MM.1S (cell line): ENCODE measurements around the gene DCLRE1A.
"Not testable (repeated sequence)": the region's sequence is repeated elsewhere in the genome, so short reads cannot be mapped to it uniquely, and the experiment has no call there.

Experiments
- DNase-seq: peaks from one replicate; pipeline ENCODE4 v3.0.0-alpha.2; 2015
- H2AFZ ChIP-seq: fragments of 300-600 bp; sonication (generic); 2 replicates; pipeline ENCODE4 v1.6.0; 2016; ENCODE audit warnings: antibody characterized with exemption, low read length
- H3F3A ChIP-seq: fragments of 300-600 bp; sonication (generic); 2 replicates; pipeline ENCODE4 v1.6.1; 2016; ENCODE audit warnings: mild to moderate bottlenecking, antibody characterized with exemption, low read length, moderate library complexity, mixed read lengths; ENCODE audit not compliant: insufficient read depth
- H3K27ac ChIP-seq: fragments of 300-600 bp; sonication (generic); 2 replicates; pipeline ENCODE4 v1.5.1; 2016; ENCODE audit warnings: mild to moderate bottlenecking, low read length
- H3K27me3 ChIP-seq: fragments of 300-600 bp; sonication (generic); replicated peaks from 2 replicates; pipeline ENCODE4 v1.6.0; 2016; ENCODE audit warnings: low read length; ENCODE audit not compliant: insufficient read depth
- H3K36me3 ChIP-seq: fragments of 300-600 bp; sonication (generic); replicated peaks from 2 replicates; pipeline ENCODE4 v1.6.1; 2016; ENCODE audit warnings: mild to moderate bottlenecking, low read length, mixed read lengths; ENCODE audit not compliant: insufficient read depth
- H3K4me1 ChIP-seq: fragments of 300-600 bp; sonication (generic); 2 replicates; pipeline ENCODE4 v1.6.1; 2016; ENCODE audit warnings: low read length, mixed read lengths
- H3K4me2 ChIP-seq: fragments of 300-600 bp; sonication (generic); 2 replicates; pipeline ENCODE4 v1.6.0; 2016; ENCODE audit warnings: low read depth, low read length
- H3K4me3 ChIP-seq: fragments of 300-600 bp; sonication (generic); 2 replicates; pipeline ENCODE4 v1.5.1; 2016; ENCODE audit warnings: low read length, mixed read lengths
- H3K79me2 ChIP-seq: fragments of 300-600 bp; sonication (generic); 2 replicates; pipeline ENCODE4 v1.6.1; 2016; ENCODE audit warnings: mixed run types, low read length, mixed read lengths
- H3K9ac ChIP-seq: fragments of 300-600 bp; sonication (generic); 2 replicates; pipeline ENCODE4 v1.6.1; 2016; ENCODE audit warnings: low read length, mixed read lengths
- H3K9me2 ChIP-seq: fragments of 300-600 bp; sonication (generic); replicated peaks from 2 replicates; pipeline ENCODE4 v1.6.1; 2016; ENCODE audit warnings: mild to moderate bottlenecking, low read length, mixed read lengths; ENCODE audit not compliant: insufficient read depth
- H3K9me3 ChIP-seq: fragments of 300-600 bp; sonication (generic); replicated peaks from 2 replicates; pipeline ENCODE4 v1.6.1; 2016; ENCODE audit warnings: mild to moderate bottlenecking, low read length, mixed read lengths; ENCODE audit not compliant: insufficient read depth
- H4K20me1 ChIP-seq: fragments of 300-600 bp; sonication (generic); 2 replicates; pipeline ENCODE4 v1.6.1; 2016; ENCODE audit warnings: mild to moderate bottlenecking, low read length, moderate library complexity, mixed read lengths; ENCODE audit not compliant: insufficient read depth
- CTCF ChIP-seq: fragments of 300-600 bp; sonication (generic); IDR thresholded peaks from 2 replicates; pipeline ENCODE4 v1.5.1; 2016; ENCODE audit warnings: antibody characterized with exemption, low read length, mixed read lengths
- EZH2 ChIP-seq: fragments of 300-600 bp; sonication (generic); optimal IDR thresholded peaks from 2 replicates; pipeline ENCODE3; 2017; ENCODE audit warnings: low read depth, mild to moderate bottlenecking, antibody characterized with exemption, low read length, mixed read lengths
- EZH2phosphoT487 ChIP-seq: fragments of 300-600 bp; sonication (generic); IDR thresholded peaks from 2 replicates; pipeline ENCODE4 v1.6.1; 2018; ENCODE audit warnings: antibody characterized with exemption, low read length

DCLRE1A gene

GRCh38 chr10:113823389-113823788 lies 30.5 kb downstream of the DCLRE1A start:
- no peak overlapping the region for H3K4me3 ChIP-seq
- no peak for DNase-seq
- no peaks in the 10 kb centered on the region for H3K4me1 ChIP-seq
- H3K79me2 ChIP-seq, result no peaks in the 10 kb centered on the region
- H3K9me2 ChIP-seq, result no peaks in the 10 kb centered on the region
- no peaks in the 10 kb centered on the region for H3K9me3 ChIP-seq
- no peaks in the 10 kb centered on the region for H4K20me1 ChIP-seq
- H3K9ac ChIP-seq, result no peak overlapping the region
- TF ChIP-seq EZH2phosphoT487, result no peak
- no peak for TF ChIP-seq EZH2
- no peak for TF ChIP-seq CTCF
- H3K4me2 ChIP-seq, result no peak overlapping the region
- H2AFZ ChIP-seq, result no peak overlapping the region
- no peaks in the 10 kb centered on the region for H3K27me3 ChIP-seq
- no peaks in the 10 kb centered on the region for H3F3A ChIP-seq
- no peak overlapping the region for H3K27ac ChIP-seq
- no peaks in the 10 kb centered on the region for H3K36me3 ChIP-seq

GRCh38 chr10:113822174-113822573 lies 31.7 kb downstream of the DCLRE1A start:
- no peak for DNase-seq
- H2AFZ ChIP-seq, result no peak overlapping the region
- no peak overlapping the region for H3K9ac ChIP-seq
- TF ChIP-seq EZH2phosphoT487 (no peak), CTCF (no peak), EZH2 (no peak)
- no peaks in the 10 kb centered on the region for H3K79me2 ChIP-seq
- no peak overlapping the region for H3K4me3 ChIP-seq
- no peaks in the 10 kb centered on the region for H3K36me3 ChIP-seq
- H3K4me2 ChIP-seq, result no peak overlapping the region
- H3K9me3 ChIP-seq, result no peaks in the 10 kb centered on the region
- H3K9me2 ChIP-seq, result no peaks in the 10 kb centered on the region
- H3K27ac ChIP-seq, result no peak overlapping the region
- no peaks in the 10 kb centered on the region for H4K20me1 ChIP-seq
- no peaks in the 10 kb centered on the region for H3F3A ChIP-seq
- no peaks in the 10 kb centered on the region for H3K4me1 ChIP-seq
- no peaks in the 10 kb centered on the region for H3K27me3 ChIP-seq

GRCh38 chr10:113821306-113821705 lies 32.6 kb downstream of the DCLRE1A start:
- not testable (repeated sequence) for H4K20me1 ChIP-seq, H3K9me2 ChIP-seq, H2AFZ ChIP-seq, H3K27ac ChIP-seq, H3K9me3 ChIP-seq, H3K9ac ChIP-seq, H3F3A ChIP-seq, DNase-seq, H3K36me3 ChIP-seq, H3K27me3 ChIP-seq, H3K4me1 ChIP-seq, H3K4me3 ChIP-seq, H3K79me2 ChIP-seq, H3K4me2 ChIP-seq

GRCh38 chr10:113820507-113820906 lies 33.4 kb downstream of the DCLRE1A start:
- H3K9me2 ChIP-seq, result no peaks in the 10 kb centered on the region
- TF ChIP-seq EZH2, result no peak
- no peak for TF ChIP-seq EZH2phosphoT487
- TF ChIP-seq CTCF, result no peak; the same call in 1 of the 2 replicates
- DNase-seq, result no peak
- no peaks in the 10 kb centered on the region for H3K4me1 ChIP-seq
- H3K4me3 ChIP-seq, result no peak overlapping the region
- no peak overlapping the region for H2AFZ ChIP-seq
- no peak overlapping the region for H3K27ac ChIP-seq
- H4K20me1 ChIP-seq, result no peaks in the 10 kb centered on the region
- no peaks in the 10 kb centered on the region for H3K36me3 ChIP-seq
- no peak overlapping the region for H3K4me2 ChIP-seq
- H3F3A ChIP-seq, result no peaks in the 10 kb centered on the region
- H3K79me2 ChIP-seq, result no peaks in the 10 kb centered on the region
- no peaks in the 10 kb centered on the region for H3K9me3 ChIP-seq
- no peaks in the 10 kb centered on the region for H3K27me3 ChIP-seq
- no peak overlapping the region for H3K9ac ChIP-seq
